Omental fat pad (tissue), 4 donors: ENCODE measurements around the gene SUN3. TPM values are rescaled to one million over a fixed set of nuclear protein-coding genes. Genes with fewer than 3 reads are reported as not detected.
"Not testable (repeated sequence)": the region's sequence is repeated elsewhere in the genome, so short reads cannot be mapped to it uniquely, and the experiment has no call there.

Source experiments
- ATAC-seq: fragments of 150-250 bp; one replicate; pipeline ENCODE4 v1.9.1; 2016; ENCODE audit warnings: mild to moderate bottlenecking, moderate library complexity; ENCODE audit not compliant: low FRiP score
- DNase-seq: peaks from one replicate; pipeline ENCODE4 v3.0.0-alpha.2; 2019; ENCODE audit warnings: low spot score
- total RNA-seq, 4 donors: library from RNA; depleted of rRNA; stranded (reverse); fragments of >200 nt; gene quantifications; one replicate each; pipeline ENCODE4 v1.1.0, GENCODE V29; 2016
- TF ChIP-seq, protein P1 (sequence below), 3 donors: fragments of 450-650 bp; IDR thresholded peaks; one replicate each; pipeline ENCODE4 v1.5.1; 2016 to 2017; ENCODE audit warnings: antibody characterized with exemption in 3 of 3, mild to moderate bottlenecking in 3 of 3, moderate library complexity in 2 of 3

SUN3 gene
- total RNA-seq, 4 donors from 2014 or later = not detected

DNA sequence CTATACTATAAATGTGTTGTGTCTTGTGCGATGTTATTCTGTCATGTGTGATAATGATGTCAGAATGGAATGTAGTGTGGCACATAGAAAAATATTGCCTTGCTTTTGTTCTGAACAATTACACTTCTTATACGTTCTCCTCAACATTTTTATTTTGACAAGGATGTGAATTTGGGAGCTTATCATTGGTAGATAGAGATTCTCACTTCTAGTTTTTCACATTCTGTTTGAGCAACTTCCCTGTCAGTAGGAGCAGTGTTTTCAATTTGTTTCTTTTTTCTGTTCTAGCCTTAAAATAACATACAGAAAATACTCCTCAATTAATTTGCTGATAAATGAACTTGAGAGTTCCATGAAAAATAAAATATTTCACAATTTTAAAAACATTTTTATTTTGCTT is 17.6 kb downstream of the SUN3 start:
- TF ChIP-seq, protein P1, sequence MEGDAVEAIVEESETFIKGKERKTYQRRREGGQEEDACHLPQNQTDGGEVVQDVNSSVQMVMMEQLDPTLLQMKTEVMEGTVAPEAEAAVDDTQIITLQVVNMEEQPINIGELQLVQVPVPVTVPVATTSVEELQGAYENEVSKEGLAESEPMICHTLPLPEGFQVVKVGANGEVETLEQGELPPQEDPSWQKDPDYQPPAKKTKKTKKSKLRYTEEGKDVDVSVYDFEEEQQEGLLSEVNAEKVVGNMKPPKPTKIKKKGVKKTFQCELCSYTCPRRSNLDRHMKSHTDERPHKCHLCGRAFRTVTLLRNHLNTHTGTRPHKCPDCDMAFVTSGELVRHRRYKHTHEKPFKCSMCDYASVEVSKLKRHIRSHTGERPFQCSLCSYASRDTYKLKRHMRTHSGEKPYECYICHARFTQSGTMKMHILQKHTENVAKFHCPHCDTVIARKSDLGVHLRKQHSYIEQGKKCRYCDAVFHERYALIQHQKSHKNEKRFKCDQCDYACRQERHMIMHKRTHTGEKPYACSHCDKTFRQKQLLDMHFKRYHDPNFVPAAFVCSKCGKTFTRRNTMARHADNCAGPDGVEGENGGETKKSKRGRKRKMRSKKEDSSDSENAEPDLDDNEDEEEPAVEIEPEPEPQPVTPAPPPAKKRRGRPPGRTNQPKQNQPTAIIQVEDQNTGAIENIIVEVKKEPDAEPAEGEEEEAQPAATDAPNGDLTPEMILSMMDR (IDR thresholded peaks at IDR 0.05) = no peak
- DNase-seq (no peak), ATAC-seq (no peak)

DNA sequence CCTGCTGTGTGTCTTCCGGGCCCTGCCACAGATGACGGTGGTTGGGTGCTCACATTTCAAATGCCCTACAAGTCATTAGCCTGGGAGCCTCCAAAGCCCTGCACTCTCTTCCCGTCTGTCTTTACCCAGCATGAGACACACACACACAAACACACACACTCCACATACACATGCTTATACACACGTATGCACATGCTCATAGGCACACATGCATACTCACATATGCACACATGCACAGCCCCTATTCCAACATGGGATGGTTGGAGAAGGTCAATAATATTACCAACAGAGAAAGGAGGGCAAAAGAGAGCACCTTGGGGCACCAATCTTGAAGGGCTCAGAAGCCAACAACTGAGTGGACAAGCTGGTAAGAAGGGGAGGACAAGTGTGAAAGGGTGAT is 19.0 kb downstream of the SUN3 start:
- DNase-seq (no peak), ATAC-seq (no peak)
- TF ChIP-seq, protein P1 (IDR thresholded peaks at IDR 0.05) = no peak

DNA sequence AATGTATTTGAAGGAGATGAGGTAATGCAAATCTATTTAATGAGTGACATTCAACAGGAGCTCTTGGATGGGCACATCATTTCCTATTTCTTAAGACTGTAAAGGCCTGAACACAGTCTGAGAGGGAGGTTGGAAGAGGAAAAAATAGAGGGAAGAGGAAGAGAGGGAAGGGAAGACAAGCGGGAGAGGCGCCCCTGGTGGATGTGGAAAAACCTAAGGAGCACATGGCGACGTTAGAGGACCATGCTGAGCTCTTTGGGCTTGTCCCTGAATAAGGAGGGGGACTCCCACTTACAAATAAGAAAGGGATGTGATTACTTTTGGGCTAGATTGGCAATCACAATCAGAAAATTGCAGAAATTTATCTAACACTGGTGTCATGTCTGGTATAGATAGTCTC is 19.6 kb downstream of the SUN3 start:
- no peak for ATAC-seq
- TF ChIP-seq, protein P1 (IDR thresholded peaks at IDR 0.05) = no peak

DNA sequence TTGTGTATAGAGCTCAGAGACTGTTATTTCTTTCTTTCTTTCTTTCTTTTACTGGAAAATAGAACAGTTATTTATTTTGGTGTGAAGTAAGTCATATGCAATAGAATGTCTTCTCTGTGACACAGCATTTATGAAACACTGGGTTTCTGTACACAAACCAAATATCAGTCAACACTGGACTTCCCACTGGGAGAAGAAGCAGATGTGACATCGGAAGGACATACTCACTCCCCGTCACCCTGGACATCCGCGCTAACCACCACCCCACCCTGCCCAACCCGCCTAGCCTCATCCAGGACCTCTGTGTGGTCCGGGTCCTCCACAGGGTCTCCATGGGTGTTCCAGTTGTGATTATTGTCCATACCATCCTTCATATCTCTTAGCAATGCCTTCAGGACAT is 22.0 kb downstream of the SUN3 start:
- TF ChIP-seq, protein P1 (IDR thresholded peaks at IDR 0.05) = no peak
- no peak for ATAC-seq
- DNase-seq = no peak

More for the DNA sequence above, 19.6 kb downstream of the SUN3 start:
- DNase-seq = no peak

DNA sequence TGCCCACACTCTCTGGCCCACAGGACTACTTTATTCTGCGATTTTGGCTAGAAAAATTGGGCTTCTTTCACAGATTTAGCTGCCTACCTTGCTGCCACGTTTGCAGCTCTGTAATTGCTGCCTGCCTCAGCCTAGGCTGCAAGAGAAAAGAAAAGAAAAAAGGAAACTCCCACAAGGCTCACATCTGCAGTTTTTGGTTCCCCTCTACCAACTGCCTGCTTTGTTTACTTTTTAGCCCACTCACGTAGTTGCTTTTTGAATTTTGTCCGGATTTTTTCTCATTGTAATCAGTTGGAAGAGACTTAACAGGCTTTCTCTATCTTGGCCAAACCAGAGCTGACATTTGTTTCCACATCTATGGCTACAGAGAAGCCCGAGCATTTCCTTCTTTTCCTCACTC is 24.3 kb downstream of the SUN3 start:
- no peak for ATAC-seq
- DNase-seq = no peak
- TF ChIP-seq, protein P1 (IDR thresholded peaks at IDR 0.05) = no peak

DNA sequence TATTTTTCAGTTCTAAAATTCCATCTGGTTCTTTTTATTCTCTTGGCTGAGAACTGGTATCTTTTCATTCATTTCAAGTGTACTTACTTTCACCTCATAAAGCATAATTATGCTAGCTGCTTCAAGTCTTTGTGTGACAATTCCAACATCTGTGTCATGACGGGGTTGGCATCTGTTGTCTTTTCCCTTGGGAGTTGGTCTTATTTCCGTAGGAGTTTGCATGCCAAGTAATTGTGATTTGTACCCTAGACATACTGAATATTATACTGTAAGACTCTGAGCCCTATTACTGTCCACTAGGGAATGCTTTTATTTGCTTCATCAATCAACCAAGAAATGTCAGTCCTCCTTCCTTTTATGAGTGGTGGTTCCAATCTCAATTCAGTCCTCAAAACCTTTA is 24.9 kb downstream of the SUN3 start:
- ATAC-seq (no peak), DNase-seq (no peak)
- TF ChIP-seq, protein P1 (IDR thresholded peaks at IDR 0.05) = no peak

DNA sequence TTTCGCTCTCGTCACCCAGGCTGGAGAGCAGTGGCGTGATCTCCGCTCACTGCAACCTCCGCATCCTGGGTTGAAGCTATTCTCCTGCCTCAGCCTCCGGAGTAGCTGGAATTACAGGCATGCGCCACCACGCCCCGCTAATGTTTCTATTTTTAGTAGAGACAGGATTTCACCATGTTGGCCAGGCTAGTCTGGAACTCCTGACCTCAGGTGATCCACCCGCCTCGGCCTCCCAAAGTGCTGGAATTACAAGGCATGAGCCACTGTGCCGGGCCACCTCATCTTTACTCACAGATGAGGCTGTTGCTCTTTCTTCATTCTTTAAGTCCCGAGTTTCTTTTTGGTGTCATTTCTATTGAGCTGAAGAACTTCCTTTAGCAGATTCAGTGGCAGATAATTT is 28.7 kb downstream of the SUN3 start:
- not testable (repeated sequence) for ATAC-seq, DNase-seq

DNA sequence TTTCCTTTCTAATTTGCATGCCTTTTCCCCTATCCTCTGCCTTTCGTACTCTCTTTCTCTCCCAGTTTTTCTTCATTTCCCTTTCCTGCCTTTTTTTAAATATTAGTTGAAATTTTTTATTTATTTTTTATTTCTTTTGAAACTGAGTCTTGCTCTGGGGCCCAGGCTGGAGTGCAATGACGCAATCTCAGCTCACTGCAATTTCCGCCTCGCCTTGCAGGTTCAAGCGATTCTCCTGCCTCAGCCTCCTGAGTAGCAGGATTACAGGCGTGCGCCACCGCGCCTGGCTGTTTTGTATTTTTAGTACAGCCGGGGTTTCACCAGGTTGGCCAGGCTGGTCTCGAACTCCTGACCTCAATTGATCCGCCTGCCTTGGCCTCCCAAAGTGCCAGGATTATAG is 29.5 kb downstream of the SUN3 start:
- TF ChIP-seq, protein P1 (IDR thresholded peaks at IDR 0.05) = no peak
- DNase-seq (no peak), ATAC-seq (no peak)
